Liver (tissue), 9 donors: ENCODE results near the gene ZNF24. TPM values are rescaled to one million over a fixed set of nuclear protein-coding genes. Genes with fewer than 3 reads are reported as not detected.

Experiments used
- DNase-seq: peaks from one replicate; pipeline ENCODE4 v3.0.0-alpha.2; 2017; ENCODE audit warnings: low spot score
- H3K27ac ChIP-seq, 2 donors: one replicate each; pipeline ENCODE4 v1.7.0; 2013; ENCODE audit warnings: inconsistent platforms in 2 of 2, low read length in 2 of 2, control low read depth in 1 of 2, low read depth in 1 of 2, mild to moderate bottlenecking in 1 of 2
- H3K27me3 ChIP-seq, 4 donors: one replicate each; pipeline versions ENCODE4 v1.6.1 to v1.7.0; 2013; ENCODE audit warnings: low read length in 3 of 4, inconsistent platforms in 1 of 4, mild to moderate bottlenecking in 1 of 4, moderate library complexity in 1 of 4; ENCODE audit not compliant: control insufficient read depth in 4 of 4, insufficient read depth in 4 of 4
- H3K36me3 ChIP-seq, 4 donors: one replicate each; pipeline versions ENCODE4 v1.6.1 to v1.7.0; 2013; ENCODE audit warnings: low read length in 3 of 4, mild to moderate bottlenecking in 3 of 4, low read depth in 1 of 4, moderate library complexity in 1 of 4; ENCODE audit not compliant: control insufficient read depth in 4 of 4, insufficient read depth in 3 of 4
- H3K4me1 ChIP-seq, 4 donors: one replicate each; pipeline versions ENCODE4 v1.6.1 to v1.7.0; 2013; ENCODE audit warnings: low read length in 3 of 4, mild to moderate bottlenecking in 3 of 4, moderate library complexity in 1 of 4; ENCODE audit not compliant: control insufficient read depth in 4 of 4, insufficient read depth in 4 of 4
- H3K4me3 ChIP-seq, 3 donors: one replicate each; pipeline versions ENCODE4 v1.6.1 to v1.7.0; 2013; ENCODE audit warnings: low read length in 3 of 3, control low read depth in 1 of 3, low read depth in 1 of 3, mild to moderate bottlenecking in 1 of 3
- H3K9ac ChIP-seq, 2 donors: one replicate each; pipeline ENCODE4 v1.7.0; 2013; ENCODE audit warnings: low read length in 2 of 2, mild to moderate bottlenecking in 2 of 2, moderate library complexity in 2 of 2, control low read depth in 1 of 2, low read depth in 1 of 2
- H3K9me3 ChIP-seq, 4 donors: one replicate each; pipeline versions ENCODE4 v1.6.1 to v1.7.0; 2013; ENCODE audit warnings: low read length in 3 of 4; ENCODE audit not compliant: control insufficient read depth in 4 of 4
- EGR1 ChIP-seq, 2 donors: IDR thresholded peaks; 2 replicates each; pipeline ENCODE4 v1.6.1; 2016 to 2018; ENCODE audit warnings: antibody characterized with exemption in 2 of 2, low read depth in 2 of 2
- FOXA1 ChIP-seq: IDR thresholded peaks from 2 replicates; pipeline ENCODE4 v1.6.1; 2016; ENCODE audit warnings: antibody characterized with exemption
- HNF4A ChIP-seq, 2 donors: conservative IDR thresholded peaks; 2 replicates each; pipeline ENCODE4 v1.6.1; 2016; ENCODE audit warnings: antibody characterized with exemption in 2 of 2, mild to moderate bottlenecking in 2 of 2
- JUND ChIP-seq, 2 donors: IDR thresholded peaks; 2 replicates each; pipeline ENCODE4 v1.6.1; 2016; ENCODE audit warnings: antibody characterized with exemption in 2 of 2
- NR2F2 ChIP-seq: IDR thresholded peaks from 2 replicates; pipeline ENCODE4 v1.6.1; 2016; ENCODE audit warnings: antibody characterized with exemption
- RAD21 ChIP-seq, 2 donors: IDR thresholded peaks; 2 replicates each; pipeline ENCODE4 v1.6.1; 2016; ENCODE audit warnings: antibody characterized with exemption in 2 of 2, mild to moderate bottlenecking in 2 of 2
- RXRA ChIP-seq, 2 donors: IDR thresholded peaks; 2 replicates each; pipeline ENCODE4 v1.6.1; 2017 to 2018; ENCODE audit warnings: antibody characterized with exemption in 2 of 2, mild to moderate bottlenecking in 1 of 2
- SP1 ChIP-seq: IDR thresholded peaks from 2 replicates; pipeline ENCODE4 v1.6.1; 2018; ENCODE audit warnings: antibody characterized with exemption, mild to moderate bottlenecking
- TAF1 ChIP-seq: conservative IDR thresholded peaks from 2 replicates; pipeline ENCODE4 v1.6.1; 2016; ENCODE audit warnings: antibody characterized with exemption, mild to moderate bottlenecking
- YY1 ChIP-seq: IDR thresholded peaks from 2 replicates; pipeline ENCODE4 v1.6.1; 2016; ENCODE audit warnings: antibody characterized with exemption, mild to moderate bottlenecking
- WGBS: extraction: QIAGEN DNeasy Blood & Tissue Kit; methylation state at CpG from one replicate; pipeline ENCODE4 v1.1.7; 2013; 5-methylcytosine and 5-hydroxymethylcytosine counted together
- polyA plus RNA-seq, 2 donors: library from polyadenylated mRNA; stranded (reverse) in 1 of 2; unstranded in 1 of 2; fragments of 200-250 nt in 1 of 2; fragments of >200 nt in 1 of 2; fragmentation: Nextera tagmentation in 1 of 2; extraction: Ambion mirVana in 1 of 2; gene quantifications; one replicate each; pipeline versions ENCODE4 v1.2.1 to v1.2.3, GENCODE V29; 2013 to 2015
- total RNA-seq, 2 donors: library from RNA; depleted of rRNA; stranded (reverse); fragments of >200 nt; gene quantifications; one replicate each; pipeline ENCODE4 v1.2.3, GENCODE V29; 2014
- TF ChIP-seq, protein P1 (sequence below): IDR thresholded peaks from 2 replicates; pipeline ENCODE4 v1.6.1; 2016; ENCODE audit warnings: antibody characterized with exemption, mild to moderate bottlenecking
- TF ChIP-seq, protein P2 (sequence below): IDR thresholded peaks from 2 replicates; pipeline ENCODE4 v1.6.1; 2016; ENCODE audit warnings: antibody characterized with exemption
- TF ChIP-seq, protein P3 (sequence below): fragments of 150-350 bp; IDR thresholded peaks from 2 replicates; pipeline ENCODE4 v1.5.1; 2017; ENCODE audit warnings: improper control_type of control experiment, low read depth, low read length; ENCODE audit not compliant: missing input control
- TF ChIP-seq, protein P4 (sequence below): IDR thresholded peaks from 2 replicates; pipeline ENCODE4 v1.6.1; 2016; ENCODE audit warnings: antibody characterized with exemption
- TF ChIP-seq, protein P5 (sequence below): IDR thresholded peaks from 2 replicates; pipeline ENCODE4 v1.6.1; 2016; ENCODE audit warnings: antibody characterized with exemption
- donor health status: healthy.
- donor health status: healthy.
- donor health status: healthy.
- donor health status: healthy.
- donor health status: healthy.

ZNF24 gene
- total and polyA plus RNA-seq, 4 donors, result 9.1 to 30.3 (median 28.9) TPM

DNA sequence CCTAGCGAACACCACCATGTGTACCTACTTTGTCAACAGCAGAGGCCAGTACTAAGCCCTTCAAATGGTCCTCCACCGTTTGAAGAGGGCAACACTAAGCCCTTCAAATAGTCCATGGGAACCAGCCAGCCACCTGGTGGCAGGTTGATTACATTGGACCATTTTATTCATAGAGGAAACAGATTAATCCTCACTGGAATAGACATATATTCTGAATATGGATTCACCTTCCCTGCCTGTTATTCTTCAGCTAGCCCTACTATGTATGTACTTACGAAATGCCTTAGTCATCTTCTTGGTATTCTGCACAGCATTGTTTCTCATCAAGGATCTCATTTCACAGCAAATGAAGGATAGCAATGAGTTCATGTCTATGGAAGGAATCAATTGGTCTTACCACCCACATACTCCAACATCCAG lies 42.9 kb upstream of the ZNF24 start (continued):
- TF ChIP-seq, protein P1, sequence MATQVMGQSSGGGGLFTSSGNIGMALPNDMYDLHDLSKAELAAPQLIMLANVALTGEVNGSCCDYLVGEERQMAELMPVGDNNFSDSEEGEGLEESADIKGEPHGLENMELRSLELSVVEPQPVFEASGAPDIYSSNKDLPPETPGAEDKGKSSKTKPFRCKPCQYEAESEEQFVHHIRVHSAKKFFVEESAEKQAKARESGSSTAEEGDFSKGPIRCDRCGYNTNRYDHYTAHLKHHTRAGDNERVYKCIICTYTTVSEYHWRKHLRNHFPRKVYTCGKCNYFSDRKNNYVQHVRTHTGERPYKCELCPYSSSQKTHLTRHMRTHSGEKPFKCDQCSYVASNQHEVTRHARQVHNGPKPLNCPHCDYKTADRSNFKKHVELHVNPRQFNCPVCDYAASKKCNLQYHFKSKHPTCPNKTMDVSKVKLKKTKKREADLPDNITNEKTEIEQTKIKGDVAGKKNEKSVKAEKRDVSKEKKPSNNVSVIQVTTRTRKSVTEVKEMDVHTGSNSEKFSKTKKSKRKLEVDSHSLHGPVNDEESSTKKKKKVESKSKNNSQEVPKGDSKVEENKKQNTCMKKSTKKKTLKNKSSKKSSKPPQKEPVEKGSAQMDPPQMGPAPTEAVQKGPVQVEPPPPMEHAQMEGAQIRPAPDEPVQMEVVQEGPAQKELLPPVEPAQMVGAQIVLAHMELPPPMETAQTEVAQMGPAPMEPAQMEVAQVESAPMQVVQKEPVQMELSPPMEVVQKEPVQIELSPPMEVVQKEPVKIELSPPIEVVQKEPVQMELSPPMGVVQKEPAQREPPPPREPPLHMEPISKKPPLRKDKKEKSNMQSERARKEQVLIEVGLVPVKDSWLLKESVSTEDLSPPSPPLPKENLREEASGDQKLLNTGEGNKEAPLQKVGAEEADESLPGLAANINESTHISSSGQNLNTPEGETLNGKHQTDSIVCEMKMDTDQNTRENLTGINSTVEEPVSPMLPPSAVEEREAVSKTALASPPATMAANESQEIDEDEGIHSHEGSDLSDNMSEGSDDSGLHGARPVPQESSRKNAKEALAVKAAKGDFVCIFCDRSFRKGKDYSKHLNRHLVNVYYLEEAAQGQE, result no peak
- TF ChIP-seq RAD21 (IDR thresholded peaks at IDR 0.05) (peak in 1 of 2 donors; percentile 22), SP1 (no peak), JUND (IDR thresholded peaks at IDR 0.05) (no peak), EGR1 (IDR thresholded peaks at IDR 0.05; ENCODE audit: low read depth in 2 of 2) (no peak)
- TF ChIP-seq, protein P2, sequence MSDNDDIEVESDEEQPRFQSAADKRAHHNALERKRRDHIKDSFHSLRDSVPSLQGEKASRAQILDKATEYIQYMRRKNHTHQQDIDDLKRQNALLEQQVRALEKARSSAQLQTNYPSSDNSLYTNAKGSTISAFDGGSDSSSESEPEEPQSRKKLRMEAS, result no peak

DNA sequence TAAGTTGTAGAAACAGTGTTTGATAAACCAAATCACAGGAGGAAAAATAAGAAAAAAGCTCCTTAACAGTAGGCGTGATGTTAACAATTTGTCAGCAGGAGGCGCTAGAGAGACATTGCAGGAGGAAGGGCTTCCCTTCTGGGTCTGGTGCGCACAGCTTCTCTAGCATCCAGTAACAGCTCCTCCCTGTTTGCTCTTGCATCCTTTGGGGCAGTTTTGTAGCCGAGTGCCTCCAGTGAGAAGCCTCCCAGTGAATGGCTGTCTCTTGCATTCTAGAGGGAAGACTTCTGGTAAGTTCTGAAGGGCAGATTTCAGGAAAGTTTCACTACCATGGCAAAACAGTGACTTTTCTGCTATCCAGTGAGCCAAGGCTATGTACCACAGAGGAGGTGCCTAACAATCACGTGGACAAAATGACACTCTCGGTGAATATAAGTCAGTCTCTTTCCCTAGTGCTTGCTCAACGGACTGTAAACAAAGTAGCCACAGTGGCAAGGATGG lies 42.4 kb upstream of the ZNF24 start:
- no peak overlapping the region for H3K27ac ChIP-seq
- H3K36me3 ChIP-seq, result no peaks in the 10 kb centered on the region
- DNase-seq, result peak; percentile 43
- H3K27me3 ChIP-seq, result peaks cover 0 to 3% (median 0%) of the 10 kb centered on the region in 4 donors
- TF ChIP-seq, protein P3, sequence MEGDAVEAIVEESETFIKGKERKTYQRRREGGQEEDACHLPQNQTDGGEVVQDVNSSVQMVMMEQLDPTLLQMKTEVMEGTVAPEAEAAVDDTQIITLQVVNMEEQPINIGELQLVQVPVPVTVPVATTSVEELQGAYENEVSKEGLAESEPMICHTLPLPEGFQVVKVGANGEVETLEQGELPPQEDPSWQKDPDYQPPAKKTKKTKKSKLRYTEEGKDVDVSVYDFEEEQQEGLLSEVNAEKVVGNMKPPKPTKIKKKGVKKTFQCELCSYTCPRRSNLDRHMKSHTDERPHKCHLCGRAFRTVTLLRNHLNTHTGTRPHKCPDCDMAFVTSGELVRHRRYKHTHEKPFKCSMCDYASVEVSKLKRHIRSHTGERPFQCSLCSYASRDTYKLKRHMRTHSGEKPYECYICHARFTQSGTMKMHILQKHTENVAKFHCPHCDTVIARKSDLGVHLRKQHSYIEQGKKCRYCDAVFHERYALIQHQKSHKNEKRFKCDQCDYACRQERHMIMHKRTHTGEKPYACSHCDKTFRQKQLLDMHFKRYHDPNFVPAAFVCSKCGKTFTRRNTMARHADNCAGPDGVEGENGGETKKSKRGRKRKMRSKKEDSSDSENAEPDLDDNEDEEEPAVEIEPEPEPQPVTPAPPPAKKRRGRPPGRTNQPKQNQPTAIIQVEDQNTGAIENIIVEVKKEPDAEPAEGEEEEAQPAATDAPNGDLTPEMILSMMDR, result peak; percentile 88
- TF ChIP-seq, protein P4, sequence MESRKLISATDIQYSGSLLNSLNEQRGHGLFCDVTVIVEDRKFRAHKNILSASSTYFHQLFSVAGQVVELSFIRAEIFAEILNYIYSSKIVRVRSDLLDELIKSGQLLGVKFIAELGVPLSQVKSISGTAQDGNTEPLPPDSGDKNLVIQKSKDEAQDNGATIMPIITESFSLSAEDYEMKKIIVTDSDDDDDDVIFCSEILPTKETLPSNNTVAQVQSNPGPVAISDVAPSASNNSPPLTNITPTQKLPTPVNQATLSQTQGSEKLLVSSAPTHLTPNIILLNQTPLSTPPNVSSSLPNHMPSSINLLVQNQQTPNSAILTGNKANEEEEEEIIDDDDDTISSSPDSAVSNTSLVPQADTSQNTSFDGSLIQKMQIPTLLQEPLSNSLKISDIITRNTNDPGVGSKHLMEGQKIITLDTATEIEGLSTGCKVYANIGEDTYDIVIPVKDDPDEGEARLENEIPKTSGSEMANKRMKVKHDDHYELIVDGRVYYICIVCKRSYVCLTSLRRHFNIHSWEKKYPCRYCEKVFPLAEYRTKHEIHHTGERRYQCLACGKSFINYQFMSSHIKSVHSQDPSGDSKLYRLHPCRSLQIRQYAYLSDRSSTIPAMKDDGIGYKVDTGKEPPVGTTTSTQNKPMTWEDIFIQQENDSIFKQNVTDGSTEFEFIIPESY, result no peak
- TF ChIP-seq RAD21 (IDR thresholded peaks at IDR 0.05), result peak; percentile 85 to 89
- 13% methylated on average over 7 of the region's 7 CpGs for WGBS
- H3K9ac ChIP-seq, result no peak overlapping the region
- H3K9me3 ChIP-seq, result peaks cover 0 to 3% (median 0%) of the 10 kb centered on the region in 4 donors
- H3K4me1 ChIP-seq, result no peaks in the 10 kb centered on the region
- no peak overlapping the region for H3K4me3 ChIP-seq

DNA sequence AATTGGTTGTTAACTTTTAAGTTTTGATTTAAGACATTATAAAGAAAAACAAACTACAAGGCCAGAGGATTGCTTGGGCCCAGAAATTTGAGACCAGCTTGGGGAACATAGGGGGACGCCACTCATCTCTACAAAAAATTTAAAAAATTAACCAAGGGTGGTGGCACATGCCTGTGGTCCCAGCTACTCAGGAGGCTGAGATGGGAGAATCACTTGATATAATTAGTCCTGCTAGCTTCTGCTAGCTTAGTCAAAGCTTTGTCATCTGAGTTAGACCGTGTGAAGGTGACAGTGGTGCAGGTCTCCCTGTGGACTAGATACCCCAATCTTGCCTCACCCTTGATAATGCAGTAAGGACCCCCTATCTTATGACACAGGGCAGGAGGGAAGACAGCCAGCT lies 38.9 kb upstream of the ZNF24 start:
- no peak for DNase-seq
- H3K9ac ChIP-seq, result no peak overlapping the region
- H3K27me3 ChIP-seq, result peaks cover 0 to 3% (median 0%) of the 10 kb centered on the region in 4 donors
- H3K27ac ChIP-seq, result no peak overlapping the region
- WGBS, result 86% methylated on average over 2 of the region's 2 CpGs
- no peaks in the 10 kb centered on the region for H3K4me1 ChIP-seq
- H3K9me3 ChIP-seq, result peaks cover 0 to 3% (median 0%) of the 10 kb centered on the region in 4 donors
- no peak overlapping the region for H3K4me3 ChIP-seq
- no peaks in the 10 kb centered on the region for H3K36me3 ChIP-seq
- TF ChIP-seq SP1, result no peak
- TF ChIP-seq, protein P5, sequence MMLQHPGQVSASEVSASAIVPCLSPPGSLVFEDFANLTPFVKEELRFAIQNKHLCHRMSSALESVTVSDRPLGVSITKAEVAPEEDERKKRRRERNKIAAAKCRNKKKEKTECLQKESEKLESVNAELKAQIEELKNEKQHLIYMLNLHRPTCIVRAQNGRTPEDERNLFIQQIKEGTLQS, result no peak
- no peak for TF ChIP-seq YY1
- TF ChIP-seq FOXA1, result no peak
- TF ChIP-seq HNF4A (conservative IDR thresholded peaks at IDR 0.05), result no peak
- TF ChIP-seq, protein P2, result no peak
- TF ChIP-seq JUND (IDR thresholded peaks at IDR 0.05), result no peak
- TF ChIP-seq TAF1, result no peak
- TF ChIP-seq, protein P4, result no peak
- TF ChIP-seq, protein P1, result no peak
- no peak for TF ChIP-seq NR2F2
- no peak for TF ChIP-seq EGR1 (IDR thresholded peaks at IDR 0.05; ENCODE audit: low read depth in 2 of 2)
- no peak for TF ChIP-seq RXRA (IDR thresholded peaks at IDR 0.05)
- no peak for TF ChIP-seq RAD21 (IDR thresholded peaks at IDR 0.05)
